Activated CD4-positive, alpha-beta T cell treated with anti-CD3 and anti-CD28 coated beads, Interleukin-2, amount 50 U/mL, for 48 hours (primary cell): ENCODE measurements around the gene SNW1.
"Not testable (repeated sequence)": the region's sequence is repeated elsewhere in the genome, so short reads cannot be mapped to it uniquely, and the experiment has no call there.

Experiments used
- DNase-seq, 2 experiments: peaks; one replicate each; pipeline ENCODE4 v3.0.0-alpha.2; 2020

The SNW1 gene

DNA sequence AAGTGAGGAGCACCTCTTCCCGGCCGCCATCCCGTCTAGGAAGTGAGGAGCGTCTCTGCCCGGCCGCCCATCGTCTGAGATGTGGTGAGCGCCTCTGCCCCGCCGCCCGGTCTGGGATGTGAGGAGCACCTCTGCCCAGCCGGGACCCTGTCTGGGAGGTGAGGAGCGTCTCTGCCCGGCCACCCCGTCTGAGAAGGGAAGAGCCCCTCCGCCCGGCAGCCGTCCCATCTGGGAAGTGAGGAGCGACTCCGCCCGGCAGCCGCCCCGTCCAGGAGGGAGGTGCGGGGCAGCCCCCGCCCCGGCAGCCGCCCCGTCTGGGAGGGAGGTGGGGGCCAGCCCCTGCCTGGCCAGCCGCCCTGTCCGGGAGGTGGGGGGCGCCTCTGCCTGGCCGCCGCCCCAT, 13.5 kb downstream of the SNW1 start:
- not testable (repeated sequence) for DNase-seq

DNA sequence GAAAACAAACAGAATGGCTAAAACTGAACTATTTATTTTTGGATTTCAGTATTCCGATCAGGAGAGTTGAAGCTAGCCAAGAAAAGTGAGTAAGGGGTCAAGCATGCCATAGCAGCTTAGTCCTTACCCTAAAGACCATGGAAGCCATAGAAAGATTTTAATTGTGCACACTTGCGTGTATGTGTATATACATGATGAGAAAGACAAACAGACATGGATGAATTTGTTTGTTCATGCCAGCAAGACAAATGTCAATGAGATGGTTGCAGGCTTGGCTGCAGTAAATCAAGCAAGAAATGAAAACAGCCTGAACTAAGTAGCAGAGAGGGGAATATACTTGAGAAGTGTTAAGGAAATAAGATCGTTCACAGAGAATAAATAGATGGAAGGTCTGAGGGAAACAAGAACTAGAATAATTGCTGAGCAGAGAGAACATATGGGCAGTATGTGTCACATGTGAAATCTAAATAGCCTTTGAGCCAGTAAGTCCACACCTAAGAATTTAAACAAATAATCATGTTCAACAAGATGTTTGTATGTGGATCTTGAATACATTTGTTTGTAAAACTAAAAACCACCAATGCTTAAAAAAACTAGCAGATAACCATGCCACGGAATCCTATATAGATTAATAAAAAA, 14.8 kb downstream of the SNW1 start:
- DNase-seq, result no peak

DNA sequence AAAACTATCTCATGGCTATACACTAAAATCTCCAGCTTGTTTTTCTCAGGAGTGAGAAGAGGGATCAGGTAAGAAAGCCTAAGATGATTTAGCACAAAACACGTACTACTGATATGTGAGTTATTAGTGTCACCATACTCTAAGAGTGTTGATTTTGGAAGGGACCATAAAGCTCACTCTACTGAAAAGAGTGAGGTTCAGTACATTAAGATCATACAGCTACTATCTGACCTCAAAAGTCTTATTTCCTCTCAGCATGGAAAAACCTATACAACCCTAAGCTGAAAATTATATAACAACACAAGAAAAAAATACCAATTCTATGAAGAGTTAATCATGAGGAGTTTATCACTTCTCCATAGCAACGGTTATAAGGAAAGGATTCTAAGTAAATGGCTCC, 19.5 kb downstream of the SNW1 start:
- no peak for DNase-seq

DNA sequence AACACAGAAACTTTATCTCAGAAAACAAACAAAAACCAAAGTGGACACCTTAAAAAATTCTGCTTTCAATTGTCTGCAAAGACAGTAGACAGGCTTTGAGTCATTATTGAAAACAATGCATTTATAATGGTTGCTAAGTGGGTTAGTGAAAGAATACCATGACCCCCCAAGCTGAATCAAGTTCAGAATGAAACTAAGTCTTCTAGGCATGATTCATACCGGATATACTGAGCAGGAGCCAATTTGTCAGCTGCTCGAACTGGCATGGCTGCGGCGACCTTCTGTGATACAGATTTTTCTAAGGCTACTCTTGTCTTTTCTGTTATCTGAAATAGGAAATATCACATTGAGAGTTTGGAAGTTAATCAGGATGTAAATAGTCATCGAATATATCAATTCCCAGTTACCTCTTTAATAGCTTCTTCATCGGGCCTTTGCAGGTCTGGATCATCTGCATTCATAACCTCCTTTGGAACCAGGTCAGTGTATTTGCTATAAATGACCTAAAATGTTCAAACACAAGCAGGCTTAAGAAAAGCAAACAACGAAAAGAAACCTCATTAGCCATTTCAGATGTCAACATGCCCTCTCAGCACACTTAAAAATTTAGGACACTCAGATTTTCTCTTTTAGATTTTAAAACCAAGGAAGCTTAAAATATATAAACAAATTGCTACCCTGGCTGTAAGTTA, 22.3 kb downstream of the SNW1 start:
- peak; percentile 26 to 41 for DNase-seq

GRCh38 chr14:77730976-77731497, 29.9 kb downstream of the SNW1 start:
- DNase-seq, result no peak

DNA sequence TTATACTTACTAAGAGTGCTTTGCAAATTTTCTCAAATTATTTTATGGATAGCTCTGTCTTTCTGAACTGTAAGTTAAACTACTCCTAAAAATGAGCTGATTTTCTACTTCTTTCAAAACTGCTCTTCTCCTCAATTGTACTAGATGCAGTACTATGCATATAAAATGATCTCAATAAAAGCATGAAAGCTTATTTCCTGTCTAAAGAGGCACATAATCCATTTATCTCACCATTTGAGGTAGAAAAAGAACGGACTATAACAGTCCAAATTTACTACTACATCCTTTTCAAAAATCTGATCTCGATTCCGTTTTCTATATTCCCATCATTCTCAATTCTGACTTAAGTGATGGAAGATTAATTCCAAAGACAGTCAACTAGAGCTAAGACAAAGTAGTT, 38.7 kb downstream of the SNW1 start:
- no peak for DNase-seq

DNA sequence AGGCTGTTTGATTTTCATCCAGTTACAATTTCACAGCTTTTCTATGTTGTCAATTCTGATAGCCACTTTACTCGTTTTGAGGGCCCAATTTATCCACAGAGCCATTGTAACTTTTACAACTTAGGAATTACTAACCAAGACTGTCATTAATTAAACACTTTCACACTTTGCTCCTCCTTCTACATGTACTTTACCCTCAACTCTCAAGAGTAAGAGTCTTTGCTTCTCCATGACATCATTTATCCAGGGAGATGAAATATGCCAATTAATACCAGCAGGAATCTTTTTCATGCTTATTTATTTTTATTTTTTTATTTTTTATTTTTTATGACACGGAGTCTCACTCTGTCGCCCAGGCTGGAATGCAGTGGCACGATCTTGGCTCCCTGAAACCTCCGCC, 39.5 kb downstream of the SNW1 start:
- DNase-seq, result no peak

- DNase-seq, result no peak
Measured at GRCh38 chr14:77717608-77718305, 43.2 kb downstream of the SNW1 start.

DNA sequence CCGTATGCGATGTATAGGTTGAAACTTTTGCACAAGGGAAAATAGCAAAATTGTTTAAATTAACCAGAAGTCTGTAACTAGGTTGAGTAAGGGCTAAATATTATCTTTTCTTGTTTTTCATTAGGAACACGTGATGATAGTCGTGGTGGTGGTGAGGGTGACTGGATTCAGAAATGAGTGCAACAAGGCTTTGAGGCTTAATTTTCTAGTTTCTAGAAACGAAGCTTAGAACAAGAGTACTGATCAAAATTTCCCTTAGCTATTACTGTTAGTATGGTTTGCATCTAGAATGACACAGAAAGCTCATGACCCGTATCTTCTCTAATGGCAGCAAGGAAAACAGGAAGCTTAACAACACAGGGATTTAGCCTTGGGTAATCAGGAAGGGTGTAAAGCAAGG, 46.0 kb downstream of the SNW1 start:
- DNase-seq, result peak in 1 of 2 experiments; percentile 35

GRCh38 chr14:77710364-77710763, 50.6 kb downstream of the SNW1 start:
- no peak for DNase-seq

DNA sequence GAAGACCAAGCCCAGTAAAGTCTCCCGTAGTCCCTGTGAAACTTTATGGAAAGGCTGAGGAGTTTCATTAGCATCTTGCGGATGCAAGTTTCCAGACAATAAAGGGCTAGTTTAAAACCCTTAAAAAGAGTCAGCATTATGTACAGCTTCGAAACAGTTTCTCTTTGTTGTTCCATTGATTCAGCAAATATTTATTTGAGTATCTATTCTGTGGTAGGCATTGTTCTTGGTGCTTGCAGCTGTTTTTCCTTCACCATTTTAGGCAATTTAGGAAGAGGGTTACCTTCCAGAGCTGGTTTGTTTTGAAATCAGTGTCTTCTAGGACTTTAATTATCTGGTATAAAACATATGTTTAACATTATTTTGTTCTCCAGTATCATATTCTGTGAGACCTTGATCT, 51.5 kb downstream of the SNW1 start:
- no peak for DNase-seq

DNA sequence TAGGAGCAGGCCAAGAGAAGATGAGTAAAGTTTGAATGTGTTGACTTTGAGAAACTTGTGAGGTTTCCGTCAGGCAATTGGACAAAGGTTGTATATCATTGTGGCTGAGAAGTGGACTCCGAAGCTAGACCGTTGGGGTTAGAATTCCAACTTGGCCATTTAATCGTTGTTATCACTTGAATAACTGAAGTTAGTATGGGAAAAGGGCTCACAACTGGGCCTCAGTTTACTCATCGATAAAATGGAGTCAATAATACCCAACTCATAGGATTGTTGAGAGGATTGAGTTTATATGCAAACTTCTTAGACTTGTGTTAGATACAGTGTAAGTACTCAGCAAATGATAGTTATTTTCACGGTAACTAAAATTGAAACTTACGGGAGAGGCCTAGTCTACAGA, 52.2 kb downstream of the SNW1 start:
- DNase-seq, result no peak

DNA sequence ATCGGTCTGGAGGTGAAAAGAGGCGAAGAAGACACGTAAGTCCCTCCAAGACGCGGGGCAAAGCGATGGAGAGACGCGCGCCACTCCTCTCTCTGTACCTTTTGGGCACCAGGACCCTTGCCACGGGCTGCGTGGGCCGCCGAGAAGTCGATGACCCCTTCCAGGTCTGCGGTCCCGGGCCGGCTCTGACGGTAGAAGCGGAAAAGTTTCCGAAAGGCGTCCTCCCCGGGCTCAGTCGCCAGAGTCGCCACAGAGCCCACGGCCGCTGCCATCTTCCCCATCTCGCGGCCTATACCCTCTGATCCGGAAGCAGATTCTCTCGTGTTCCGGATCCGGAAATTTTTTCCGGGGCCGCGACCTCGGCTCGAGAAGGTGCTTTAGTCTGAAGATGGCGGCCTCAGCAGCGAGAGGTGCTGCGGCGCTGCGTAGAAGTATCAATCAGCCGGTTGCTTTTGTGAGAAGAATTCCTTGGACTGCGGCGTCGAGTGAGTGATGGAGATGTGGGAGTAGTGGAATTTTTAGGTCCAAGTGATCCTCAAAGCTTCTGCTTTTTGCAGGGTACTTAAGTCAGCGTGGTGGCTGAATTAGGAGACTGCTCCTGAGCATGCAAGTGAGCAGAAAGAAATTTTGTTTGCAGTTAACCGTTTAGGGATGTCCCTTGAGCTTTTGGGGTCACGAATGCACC, 53.1 kb downstream of the SNW1 start, which contains the start of the genes ALKBH1 and SLIRP:
ALKBH1 (minus strand) TSS at position 300 of the 685 bp plus-strand sequence; CDS start at position 281, 19 bp downstream.
SLIRP (plus strand) TSS at position 380 of the 685 bp plus-strand sequence; CDS start at position 389, 9 bp downstream.
- DNase-seq, result peak; percentile 83 to 88

DNA sequence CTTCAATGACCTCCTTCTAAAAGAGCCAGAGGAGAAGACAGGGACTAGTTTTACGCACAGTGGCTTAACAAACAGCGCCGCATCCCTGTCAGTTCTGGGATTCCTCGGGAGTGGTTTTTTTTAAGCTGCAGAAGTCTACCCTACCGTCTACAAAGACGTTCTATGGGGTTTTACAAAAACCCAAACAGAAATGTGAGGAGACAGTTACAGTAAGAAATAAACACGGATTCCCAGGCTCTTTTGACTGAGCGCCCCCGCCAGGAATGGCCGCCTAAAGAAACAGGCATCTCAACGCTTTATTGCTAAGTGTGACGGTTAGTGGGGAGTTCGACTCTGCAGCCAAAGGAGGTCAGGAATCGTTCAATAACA, 53.6 kb downstream of the SNW1 start:
- no peak for DNase-seq

GRCh38 chr14:77691259-77691658, 69.7 kb downstream of the SNW1 start:
- DNase-seq, result no peak

- DNase-seq, result no peak
Measured at GRCh38 chr14:77682158-77682553, 78.8 kb downstream of the SNW1 start.

DNA sequence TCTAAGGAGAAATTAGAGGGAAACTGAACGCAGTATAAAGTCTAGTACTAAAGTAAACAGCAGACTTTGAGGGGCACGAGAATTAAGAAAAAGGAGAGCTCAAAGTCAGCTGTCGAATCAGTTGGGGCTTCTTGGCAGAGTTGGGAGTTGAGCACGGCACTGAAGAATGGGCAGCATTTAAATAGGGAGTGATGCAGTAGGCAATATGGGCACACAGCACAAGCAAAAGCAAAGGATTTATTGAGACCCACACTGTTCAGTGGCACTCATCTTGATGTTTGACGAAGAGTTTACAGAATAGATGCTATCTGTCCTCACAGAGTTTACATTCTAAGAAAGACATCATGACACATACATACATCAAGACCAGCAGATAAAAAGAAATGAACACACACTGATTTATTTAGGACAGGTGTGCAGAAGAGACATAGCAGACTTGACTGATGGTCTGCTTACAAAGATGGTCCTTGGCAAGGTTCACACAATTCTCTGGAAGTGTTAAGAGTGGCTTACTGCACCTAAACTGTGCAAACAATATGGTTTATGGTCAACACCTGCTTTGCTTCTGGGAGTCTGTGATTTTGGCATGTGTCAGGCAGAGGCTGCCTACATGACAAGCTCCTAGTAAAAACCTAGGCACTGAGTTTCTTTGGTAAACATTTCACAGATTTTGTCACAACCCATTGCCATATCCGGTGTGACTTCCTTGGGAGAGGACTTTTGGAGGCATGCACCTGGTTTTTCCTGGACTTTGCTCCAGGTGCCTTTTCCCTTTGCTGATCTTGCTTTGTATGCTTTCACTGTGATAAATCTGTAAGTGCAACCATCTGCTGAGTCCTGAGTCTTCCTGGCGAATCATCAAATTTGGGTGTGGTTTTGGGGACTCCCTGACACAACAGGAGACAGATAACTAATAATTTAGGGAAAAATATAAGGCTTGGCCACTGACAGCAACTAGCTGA, 79.5 kb downstream of the SNW1 start:
- DNase-seq, result no peak

- DNase-seq, result no peak
Measured at GRCh38 chr14:77674931-77675330, 86.0 kb downstream of the SNW1 start.

- DNase-seq, result no peak
Measured at GRCh38 chr14:77673193-77673592, 87.8 kb downstream of the SNW1 start.
